GM23338 (cell line): ENCODE data around the gene RPS21. TPM values are rescaled to one million over a fixed set of nuclear protein-coding genes. Genes with fewer than 3 reads are reported as not detected.

Experiments used
- ATAC-seq: fragments of 200-7000 bp; cut with Tn5 transposase; 3 replicates; pipeline ENCODE4 v1.9.1; 2020
- DNase-seq: peaks from one replicate; pipeline ENCODE4 v3.0.0-alpha.2; 2015; ENCODE audit warnings: low spot score
- H2AFZ ChIP-seq: fragments of 200-600 bp; sonication (generic); 2 replicates; pipeline ENCODE4 v1.8.0; 2016; ENCODE audit warnings: antibody characterized with exemption, mild to moderate bottlenecking, moderate library complexity
- H3F3A ChIP-seq: fragments of 200-600 bp; sonication (generic); replicated peaks from 2 replicates; pipeline ENCODE4 v1.8.0; 2017; ENCODE audit warnings: antibody characterized with exemption, mixed run types, low read depth
- H3K27ac ChIP-seq: fragments of 200-600 bp; sonication (generic); 2 replicates; pipeline ENCODE4 v1.6.1; 2016; ENCODE audit warnings: low read depth
- H3K27me3 ChIP-seq: fragments of 200-600 bp; sonication (generic); 2 replicates; pipeline ENCODE4 v1.8.0; 2016; ENCODE audit warnings: mild to moderate bottlenecking, mixed run types, moderate library complexity; ENCODE audit not compliant: insufficient read depth
- H3K36me3 ChIP-seq: fragments of 200-600 bp; sonication (generic); 2 replicates; pipeline ENCODE4 v1.8.0; 2016; ENCODE audit warnings: mild to moderate bottlenecking; ENCODE audit not compliant: insufficient read depth
- H3K4me1 ChIP-seq: fragments of 200-600 bp; sonication (generic); 2 replicates; pipeline ENCODE4 v1.8.0; 2016; ENCODE audit warnings: mild to moderate bottlenecking, moderate library complexity; ENCODE audit not compliant: insufficient read depth
- H3K4me2 ChIP-seq: fragments of 200-600 bp; sonication (generic); 2 replicates; pipeline ENCODE4 v1.7.1; 2017; ENCODE audit warnings: mixed run types
- H3K4me3 ChIP-seq: fragments of 200-600 bp; sonication (generic); 2 replicates; pipeline ENCODE4 v1.6.1; 2016; ENCODE audit warnings: mixed run types
- H3K79me2 ChIP-seq: fragments of 200-600 bp; sonication (generic); replicated peaks from 2 replicates; pipeline ENCODE4 v1.8.0; 2017; ENCODE audit warnings: mild to moderate bottlenecking; ENCODE audit not compliant: insufficient read depth
- H3K9me2 ChIP-seq: fragments of 200-600 bp; sonication (generic); 2 replicates; pipeline ENCODE4 v1.8.0; 2017; ENCODE audit not compliant: insufficient read depth
- H4K20me1 ChIP-seq: fragments of 200-600 bp; sonication (generic); replicated peaks from 2 replicates; pipeline ENCODE4 v1.8.0; 2017; ENCODE audit warnings: mild to moderate bottlenecking; ENCODE audit not compliant: insufficient read depth
- H3K27ac Mint-ChIP-seq: 2 replicates; pipeline ENCODE4 v1.8.0; 2020; ENCODE audit warnings: inconsistent platforms, mild to moderate bottlenecking, moderate library complexity, mixed read lengths
- H3K27me3 Mint-ChIP-seq: 3 replicates; pipeline ENCODE4 v1.8.0; 2022; ENCODE audit warnings: low read depth, mild to moderate bottlenecking, moderate library complexity, mixed read lengths, inconsistent platforms; ENCODE audit not compliant: insufficient read depth, poor library complexity
- H3K36me3 Mint-ChIP-seq: 3 replicates; pipeline ENCODE4 v1.8.0; 2021; ENCODE audit warnings: low read depth, mild to moderate bottlenecking, inconsistent platforms, moderate library complexity, mixed read lengths
- H3K4me1 Mint-ChIP-seq: 3 replicates; pipeline ENCODE4 v1.8.0; 2020; ENCODE audit warnings: mild to moderate bottlenecking, inconsistent platforms, mixed read lengths
- H3K4me3 Mint-ChIP-seq: 3 replicates; pipeline ENCODE4 v1.8.0; 2021; ENCODE audit warnings: moderate library complexity, mild to moderate bottlenecking, inconsistent platforms, mixed read lengths
- H3K9me3 Mint-ChIP-seq: 3 replicates; pipeline ENCODE4 v1.8.0; 2020; ENCODE audit warnings: moderate library complexity, mild to moderate bottlenecking, inconsistent platforms, mixed read lengths
- CREB1 ChIP-seq: fragments of 250-450 bp; sonication (Bioruptor Pico); IDR thresholded peaks from 2 replicates; pipeline ENCODE4 v1.5.0; 2020; ENCODE audit warnings: low read depth, mild to moderate bottlenecking, moderate library complexity
- CTCF ChIP-seq, 2 experiments: fragments of 200-600 bp in 1 of 2; sonication (generic) in 1 of 2; conservative IDR thresholded peaks; 2 replicates each; pipeline versions ENCODE4 v1.5.1 to v1.6.1; 2016 to 2017; ENCODE audit warnings: antibody characterized with exemption in 2 of 2, low read depth in 2 of 2, mild to moderate bottlenecking in 2 of 2, moderate library complexity in 1 of 2
- ETS1 ChIP-seq: IDR thresholded peaks from 2 replicates; pipeline ENCODE4 v1.6.1; 2016; ENCODE audit warnings: antibody characterized with exemption
- EZH2 ChIP-seq: fragments of 200-600 bp; sonication (generic); IDR thresholded peaks from one replicate; pipeline ENCODE4 v1.8.0; 2017; ENCODE audit warnings: antibody characterized with exemption, mild to moderate bottlenecking, low read depth; ENCODE audit not compliant: unreplicated experiment
- EZH2phosphoT487 ChIP-seq: fragments of 200-600 bp; sonication (generic); IDR thresholded peaks from one replicate; pipeline ENCODE4 v1.8.1; 2018; ENCODE audit warnings: antibody characterized with exemption; ENCODE audit not compliant: unreplicated experiment
- JUNB ChIP-seq: IDR thresholded peaks from one replicate; pipeline ENCODE4 v1.6.1; 2016; ENCODE audit warnings: antibody characterized with exemption; ENCODE audit not compliant: unreplicated experiment
- NANOG ChIP-seq: IDR thresholded peaks from 2 replicates; pipeline ENCODE4 v1.6.1; 2016; ENCODE audit warnings: antibody characterized with exemption, borderline replicate concordance
- POLR2AphosphoS5 ChIP-seq: IDR thresholded peaks from 2 replicates; pipeline ENCODE4 v1.6.1; 2016; ENCODE audit warnings: antibody characterized with exemption, low read depth
- REST ChIP-seq: IDR thresholded peaks from one replicate; pipeline ENCODE4 v1.6.1; 2018; ENCODE audit warnings: antibody characterized with exemption; ENCODE audit not compliant: unreplicated experiment
- STAT1 ChIP-seq: IDR thresholded peaks from one replicate; pipeline ENCODE4 v1.6.1; 2016; ENCODE audit warnings: antibody characterized with exemption; ENCODE audit not compliant: unreplicated experiment
- ZNF114 ChIP-seq: fragments of 250-450 bp; sonication (Bioruptor Pico); IDR thresholded peaks from 2 replicates; pipeline ENCODE4 v1.5.0; 2020; ENCODE audit warnings: mild to moderate bottlenecking, moderate library complexity
- ZNF331 ChIP-seq: fragments of 250-450 bp; sonication (Bioruptor Pico); IDR thresholded peaks from 2 replicates; pipeline ENCODE4 v1.5.0; 2020; ENCODE audit warnings: low read depth, mild to moderate bottlenecking, moderate library complexity
- ZNF462 ChIP-seq: fragments of 250-450 bp; sonication (Bioruptor Pico); IDR thresholded peaks from 2 replicates; pipeline ENCODE4 v1.5.0; 2020; ENCODE audit warnings: mild to moderate bottlenecking, moderate library complexity
- polyA plus RNA-seq: library from polyadenylated mRNA; unstranded; fragments of >200 nt; fragmentation: Nextera tagmentation; extraction: Ambion mirVana; gene quantifications from 2 replicates; pipeline ENCODE4 v1.2.1, GENCODE V29; 2016
- total RNA-seq: library from RNA; depleted of rRNA; stranded (reverse); fragments of >200 nt; shearing (Covaris generic); gene quantifications from 2 replicates; pipeline ENCODE4 v1.2.3, GENCODE V29; 2014

Gene RPS21
- total and polyA plus RNA-seq, 2 experiments from 2014 or later, result 759 to 2,298 TPM

GRCh38 chr20:62404761-62405107 is 17.8 kb downstream of the RPS21 start:
- DNase-seq, result no peak
- Histone ChIP-seq H3K27me3 (no peaks in the 10 kb centered on the region), H3K27ac (no peak overlapping the region), H3K79me2 (no peaks in the 10 kb centered on the region), H2AFZ (no peak overlapping the region), H3F3A (no peaks in the 10 kb centered on the region), H3K36me3 (no peaks in the 10 kb centered on the region), H3K4me2 (no peak overlapping the region), H3K9me2 (no peaks in the 10 kb centered on the region), H4K20me1 (no peaks in the 10 kb centered on the region; the same call in none of the 2 replicates), H3K4me1 (no peaks in the 10 kb centered on the region; the same call in 1 of the 2 replicates), H3K4me3 (no peak overlapping the region)
- Mint-ChIP-seq H3K36me3 (peaks cover 5% of the 10 kb centered on the region; the same call in 1 of the 3 replicates), H3K27me3 (peaks cover 15% of the 10 kb centered on the region), H3K27ac (no peak overlapping the region), H3K9me3 (no peaks in the 10 kb centered on the region), H3K4me3 (no peak overlapping the region), H3K4me1 (peaks cover 17% of the 10 kb centered on the region)
- no peak for ATAC-seq
- TF ChIP-seq NANOG (no peak), ZNF462 (CRISPR knock-in tag) (no peak), STAT1 (no peak), EZH2 (no peak), ZNF331 (CRISPR knock-in tag) (no peak), CREB1 (CRISPR knock-in tag) (no peak), ZNF114 (CRISPR knock-in tag) (no peak), JUNB (no peak), CTCF (conservative IDR thresholded peaks at IDR 0.05; ENCODE audit: low read depth in 2 of 2) (no peak), POLR2AphosphoS5 (no peak), ETS1 (no peak), REST (no peak), EZH2phosphoT487 (no peak)
